Measurements from ENCODE around the gene NCOA6. TPM values are rescaled to one million over a fixed set of nuclear protein-coding genes. Genes with fewer than 3 reads are reported as not detected.

The NCOA6 gene
- total and polyA plus RNA-seq, 2 donors (not counting 1 experiment from before 2014, with no cell fraction given), result 8.1 to 12.0 TPM

- no peak for DNase-seq (ENCODE audit: low read depth in 2 of 2)
- H3K27ac ChIP-seq (ENCODE audit: insufficient read depth, low read length), result no peak overlapping the region
- TF ChIP-seq EZH2 (IDR thresholded peaks at IDR 0.05; ENCODE audit: low read length, missing control alignments) (no peak), CTCF (conservative IDR thresholded peaks at IDR 0.05 in 1 of 2, IDR thresholded peaks at IDR 0.05 in 1 of 2; ENCODE audit: low read depth in 1 of 2, low read length in 2 of 2) (no peak)
- no peak overlapping the region for H3K4me2 ChIP-seq (ENCODE audit: extremely low read depth, insufficient read depth, low read length)
- no peaks in the 10 kb centered on the region for H3K9me3 ChIP-seq (ENCODE audit: control insufficient read depth, insufficient read depth, low read depth, low read length)
- no peaks in the 10 kb centered on the region for H4K20me1 ChIP-seq (ENCODE audit: control insufficient read depth, extremely low read depth, insufficient read depth, low read length)
- no peak overlapping the region for H3K9ac ChIP-seq (ENCODE audit: insufficient read depth, low read length)
- H2AFZ ChIP-seq (ENCODE audit: low read length), result no peak overlapping the region
- H3K79me2 ChIP-seq (ENCODE audit: control insufficient read depth, insufficient read depth, low read length), result no peaks in the 10 kb centered on the region
- no peaks in the 10 kb centered on the region for H3K4me1 ChIP-seq (ENCODE audit: control insufficient read depth, extremely low read depth, insufficient read depth, low read length)
- no peak overlapping the region for H3K4me3 ChIP-seq (replicated peaks in 1 of 4; ENCODE audit: control extremely low read depth in 1 of 4, insufficient read depth in 1 of 4, low read depth in 3 of 4, low read length in 4 of 4)
- peaks cover 4% of the 10 kb centered on the region for H3K36me3 ChIP-seq (ENCODE audit: control insufficient read depth, insufficient read depth, low read length)
- H3K27me3 ChIP-seq (ENCODE audit: control insufficient read depth, insufficient read depth, low read length), result no peaks in the 10 kb centered on the region
Observed at GRCh38 chr20:34864216-34864615, 38.8 kb upstream of the NCOA6 start.

DNA sequence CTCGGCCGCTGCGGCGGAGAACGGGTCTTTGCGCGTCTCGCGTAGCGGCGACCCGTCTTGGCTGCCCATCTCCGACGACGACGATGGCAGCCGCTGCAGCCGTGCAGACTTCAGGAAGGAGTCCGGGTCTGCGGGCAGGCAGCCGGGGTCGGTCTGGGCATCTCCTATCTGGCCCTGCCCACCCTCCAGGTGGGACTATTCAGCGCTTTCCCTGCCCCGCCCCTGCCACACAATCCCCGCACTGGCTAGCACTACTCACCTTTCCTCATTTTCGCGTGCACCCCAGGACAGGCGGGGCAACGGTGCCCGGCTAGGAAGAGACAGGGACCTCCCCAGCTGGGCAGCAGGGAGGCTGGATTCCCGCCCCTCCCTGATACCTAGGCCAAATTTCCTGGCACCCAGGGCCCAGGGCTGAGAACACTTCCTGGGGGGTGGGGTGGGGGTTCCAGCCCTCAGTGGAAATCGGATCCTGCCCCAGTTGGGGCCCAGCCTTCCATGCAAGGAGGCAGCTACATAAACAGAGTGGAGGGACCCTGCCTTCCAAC, 38.0 kb upstream of the NCOA6 start:
- no peak for DNase-seq (ENCODE audit: low read depth in 2 of 2)
- H2AFZ ChIP-seq (ENCODE audit: low read length), result no peak overlapping the region
- no peaks in the 10 kb centered on the region for H3K27me3 ChIP-seq (ENCODE audit: control insufficient read depth, insufficient read depth, low read length)
- H4K20me1 ChIP-seq (ENCODE audit: control insufficient read depth, extremely low read depth, insufficient read depth, low read length), result no peaks in the 10 kb centered on the region
- no peak overlapping the region for H3K27ac ChIP-seq (ENCODE audit: insufficient read depth, low read length)
- H3K4me3 ChIP-seq (replicated peaks in 1 of 4; ENCODE audit: control extremely low read depth in 1 of 4, insufficient read depth in 1 of 4, low read depth in 3 of 4, low read length in 4 of 4), result no peak overlapping the region
- no peak overlapping the region for H3K4me2 ChIP-seq (ENCODE audit: extremely low read depth, insufficient read depth, low read length)
- H3K9me3 ChIP-seq (ENCODE audit: control insufficient read depth, insufficient read depth, low read depth, low read length), result no peaks in the 10 kb centered on the region
- H3K36me3 ChIP-seq (ENCODE audit: control insufficient read depth, insufficient read depth, low read length), result peaks cover 4% of the 10 kb centered on the region
- no peak overlapping the region for H3K9ac ChIP-seq (ENCODE audit: insufficient read depth, low read length)
- H3K4me1 ChIP-seq (ENCODE audit: control insufficient read depth, extremely low read depth, insufficient read depth, low read length), result no peaks in the 10 kb centered on the region
- no peaks in the 10 kb centered on the region for H3K79me2 ChIP-seq (ENCODE audit: control insufficient read depth, insufficient read depth, low read length)
- TF ChIP-seq CTCF (conservative IDR thresholded peaks at IDR 0.05 in 1 of 2, IDR thresholded peaks at IDR 0.05 in 1 of 2; ENCODE audit: low read depth in 1 of 2, low read length in 2 of 2) (no peak), EZH2 (IDR thresholded peaks at IDR 0.05; ENCODE audit: low read length, missing control alignments) (no peak)

DNA sequence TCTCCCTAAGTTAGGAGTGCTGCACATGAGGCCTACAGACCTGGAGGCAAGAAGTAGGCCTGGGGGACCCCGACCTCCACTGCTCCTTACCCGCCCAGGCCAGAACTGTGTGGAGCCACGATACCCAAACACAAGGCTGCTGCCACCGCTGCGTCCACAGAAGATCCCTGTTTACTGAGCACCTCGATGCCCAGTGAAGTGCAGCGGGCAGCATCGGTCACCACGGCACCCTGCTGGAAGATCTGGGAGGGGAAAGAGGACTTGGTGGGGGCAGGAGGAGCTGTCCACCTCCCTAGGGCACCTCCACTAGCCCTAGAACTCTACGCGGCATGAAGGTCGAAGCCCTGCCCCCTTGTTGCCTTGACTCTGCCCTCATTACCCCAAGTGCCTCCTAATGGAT, 37.3 kb upstream of the NCOA6 start:
- Histone ChIP-seq H3K36me3 (ENCODE audit: control insufficient read depth, insufficient read depth, low read length) (peaks cover 4% of the 10 kb centered on the region), H3K4me1 (ENCODE audit: control insufficient read depth, extremely low read depth, insufficient read depth, low read length) (no peaks in the 10 kb centered on the region), H3K9me3 (ENCODE audit: control insufficient read depth, insufficient read depth, low read depth, low read length) (no peaks in the 10 kb centered on the region), H3K4me3 (replicated peaks in 1 of 4; ENCODE audit: control extremely low read depth in 1 of 4, insufficient read depth in 1 of 4, low read depth in 3 of 4, low read length in 4 of 4) (no peak overlapping the region), H3K9ac (ENCODE audit: insufficient read depth, low read length) (no peak overlapping the region), H3K79me2 (ENCODE audit: control insufficient read depth, insufficient read depth, low read length) (no peaks in the 10 kb centered on the region), H3K4me2 (ENCODE audit: extremely low read depth, insufficient read depth, low read length) (no peak overlapping the region), H3K27me3 (ENCODE audit: control insufficient read depth, insufficient read depth, low read length) (no peaks in the 10 kb centered on the region), H2AFZ (ENCODE audit: low read length) (no peak overlapping the region), H4K20me1 (ENCODE audit: control insufficient read depth, extremely low read depth, insufficient read depth, low read length) (no peaks in the 10 kb centered on the region), H3K27ac (ENCODE audit: insufficient read depth, low read length) (no peak overlapping the region)
- no peak for DNase-seq (ENCODE audit: low read depth in 2 of 2)
- TF ChIP-seq CTCF (conservative IDR thresholded peaks at IDR 0.05 in 1 of 2, IDR thresholded peaks at IDR 0.05 in 1 of 2; ENCODE audit: low read depth in 1 of 2, low read length in 2 of 2) (no peak), EZH2 (IDR thresholded peaks at IDR 0.05; ENCODE audit: low read length, missing control alignments) (no peak)
